Measurements from ENCODE around the gene FIBP. TPM values are rescaled to one million over a fixed set of nuclear protein-coding genes. Genes with fewer than 3 reads are reported as not detected.

Gene FIBP
- total RNA-seq, 1 donor from 2014 or later = 44.0 TPM

- H3K4me3 ChIP-seq = no peak overlapping the region
- intact Hi-C loops (cut with DNase I) = loop anchor here (10.0 kb wide), 1 partner anchor 99 kb away; no protein-coding TSS in a partner anchor
- H3K4me1 ChIP-seq = peaks cover 34% of the 10 kb centered on the region
- DNase-seq = peak; percentile 7
- H3K36me3 ChIP-seq = peaks cover 44% of the 10 kb centered on the region
- no peak overlapping the region for H3K27ac ChIP-seq
- no peak for TF ChIP-seq CTCF (IDR thresholded peaks at IDR 0.05)
- no peaks in the 10 kb centered on the region for H3K9me3 ChIP-seq
- no peaks in the 10 kb centered on the region for H3K27me3 ChIP-seq (ENCODE audit: low read depth)
- no peak for ATAC-seq
Observed at GRCh38 chr11:65885808-65886536, 2.3 kb downstream of the FIBP start.

- TF ChIP-seq CTCF (IDR thresholded peaks at IDR 0.05) = no peak
- H3K36me3 ChIP-seq = peaks cover 44% of the 10 kb centered on the region
- H3K27ac ChIP-seq = no peak overlapping the region
- DNase-seq (peak; percentile 40), ATAC-seq (no peak)
- no peaks in the 10 kb centered on the region for H3K9me3 ChIP-seq
- H3K4me3 ChIP-seq = no peak overlapping the region
- intact Hi-C loops (cut with DNase I) = loop anchor here (10.0 kb wide), 1 partner anchor 100 kb away; no protein-coding TSS in a partner anchor
- no peaks in the 10 kb centered on the region for H3K27me3 ChIP-seq (ENCODE audit: low read depth)
- H3K4me1 ChIP-seq = peaks cover 33% of the 10 kb centered on the region
Observed at GRCh38 chr11:65885231-65885630, 3.0 kb downstream of the FIBP start.

GRCh38 chr11:65884716-65885092 is 3.6 kb downstream of the FIBP start:
- Histone ChIP-seq H3K4me1 (peaks cover 28% of the 10 kb centered on the region), H3K9me3 (no peaks in the 10 kb centered on the region), H3K4me3 (no peak overlapping the region), H3K27ac (no peak overlapping the region), H3K27me3 (ENCODE audit: low read depth) (no peaks in the 10 kb centered on the region), H3K36me3 (peaks cover 44% of the 10 kb centered on the region)
- TF ChIP-seq CTCF (IDR thresholded peaks at IDR 0.05) = peak; percentile 99
- DNase-seq = peak; percentile 85
- intact Hi-C loops (cut with DNase I) = loop anchor here (10.0 kb wide), 1 partner anchor 100 kb away; no protein-coding TSS in a partner anchor
- ATAC-seq = peak; percentile 44 to 55

GRCh38 chr11:65883786-65884715 is 4.2 kb downstream of the FIBP start:
- Histone ChIP-seq H3K9me3 (no peaks in the 10 kb centered on the region), H3K27me3 (ENCODE audit: low read depth) (no peaks in the 10 kb centered on the region), H3K36me3 (peaks cover 44% of the 10 kb centered on the region), H3K27ac (no peak overlapping the region), H3K4me1 (peaks cover 21% of the 10 kb centered on the region), H3K4me3 (no peak overlapping the region)
- intact Hi-C loops (cut with DNase I) = loop anchor here (10.0 kb wide), 1 partner anchor 101 kb away; no protein-coding TSS in a partner anchor
- DNase-seq = peak; percentile 44
- no peak for ATAC-seq
- no peak for TF ChIP-seq CTCF (IDR thresholded peaks at IDR 0.05)

- no peak for TF ChIP-seq CTCF (IDR thresholded peaks at IDR 0.05)
- no peaks in the 10 kb centered on the region for H3K27me3 ChIP-seq (ENCODE audit: low read depth)
- intact Hi-C loops (cut with DNase I) = loop anchor here (10.0 kb wide), 1 partner anchor 102 kb away; no protein-coding TSS in a partner anchor
- ATAC-seq (no peak), DNase-seq (peak; percentile 37)
- H3K4me1 ChIP-seq = peaks cover 17% of the 10 kb centered on the region
- no peak overlapping the region for H3K27ac ChIP-seq
- no peaks in the 10 kb centered on the region for H3K9me3 ChIP-seq
- peaks cover 44% of the 10 kb centered on the region for H3K36me3 ChIP-seq
- no peak overlapping the region for H3K4me3 ChIP-seq
Observed at GRCh38 chr11:65883058-65883761, 5.1 kb downstream of the FIBP start.
